ENCODE data around the gene PALMD.

PALMD gene

DNA sequence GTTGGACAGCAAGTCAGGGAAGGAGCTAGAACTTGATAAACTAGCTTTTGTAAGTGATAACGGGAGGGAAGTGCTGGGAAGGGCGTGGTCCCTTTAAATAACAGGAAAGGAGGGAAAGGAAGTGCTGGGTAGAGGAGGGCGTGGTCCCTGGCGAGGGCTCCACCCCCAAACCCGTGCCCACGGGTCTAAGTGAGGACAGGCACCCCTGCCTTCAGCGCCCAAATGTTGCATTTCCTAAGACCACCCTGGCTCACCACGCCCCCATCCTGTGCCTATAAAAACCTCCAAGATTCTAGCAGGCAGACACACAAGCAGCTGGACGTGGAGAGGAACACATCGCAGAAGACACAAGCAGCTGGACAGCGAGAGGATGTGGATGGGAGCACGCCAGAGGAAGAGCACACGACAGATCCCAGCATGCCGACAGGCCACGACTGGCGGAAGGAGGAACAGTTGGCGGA, 58.5 kb downstream of the PALMD start:
- no peak for DNase-seq

GRCh38 chr1:99705385-99705784, 59.5 kb downstream of the PALMD start:
- no peak for DNase-seq

DNA sequence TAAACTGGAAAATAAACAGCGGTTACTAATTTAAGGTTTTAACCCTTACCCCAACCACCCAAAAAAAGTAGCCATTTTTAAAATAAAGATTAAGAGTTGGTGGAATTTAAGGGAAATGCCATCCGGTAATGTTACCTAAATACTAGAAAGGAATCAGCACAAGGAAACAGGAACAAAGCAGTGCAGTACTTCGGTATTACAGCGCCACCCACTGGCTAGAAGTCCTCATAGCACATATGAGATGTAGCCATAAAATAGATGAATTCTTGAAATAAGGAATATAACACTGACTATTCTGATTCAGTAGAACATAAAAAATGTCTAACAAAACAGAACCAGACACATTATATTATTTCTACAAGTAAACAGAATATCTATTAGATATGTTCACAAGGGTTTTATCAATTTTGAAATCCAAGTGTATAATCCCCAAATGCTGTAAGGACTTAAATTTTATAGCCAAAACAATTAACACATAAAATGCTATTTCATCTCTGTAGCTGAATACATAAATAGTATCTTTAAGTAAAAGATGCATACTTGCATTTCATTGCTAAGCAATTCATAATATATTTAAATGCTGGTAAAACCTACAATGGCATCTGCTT, 61.7 kb downstream of the PALMD start:
- DNase-seq, result peak; percentile 42

- DNase-seq, result no peak
Measured at GRCh38 chr1:99710994-99711393, 65.1 kb downstream of the PALMD start.

- no peak for DNase-seq
Measured at GRCh38 chr1:99713006-99713405, 67.1 kb downstream of the PALMD start.

GRCh38 chr1:99717005-99717404, 71.1 kb downstream of the PALMD start:
- no peak for DNase-seq

DNA sequence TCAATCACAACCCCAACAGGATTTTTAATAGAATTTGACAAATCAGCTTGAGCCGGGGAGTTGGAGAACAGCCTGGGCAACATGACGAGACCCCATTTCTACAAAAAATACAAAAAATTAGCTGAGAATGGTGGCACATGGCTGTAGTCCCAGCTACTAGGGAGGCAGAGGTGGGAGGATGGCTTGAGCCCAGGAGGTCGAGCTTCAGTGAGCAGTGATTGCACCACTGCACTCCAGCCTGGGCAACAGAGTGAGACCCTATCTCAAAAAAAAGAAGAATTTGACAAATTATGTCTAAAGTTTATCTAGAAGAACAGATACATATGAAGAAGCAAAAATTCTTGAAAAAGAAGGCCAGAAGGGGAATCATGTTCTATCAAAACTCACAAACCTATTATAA, 77.3 kb downstream of the PALMD start:
- no peak for DNase-seq

- DNase-seq, result no peak
Measured at GRCh38 chr1:99725996-99726395, 80.1 kb downstream of the PALMD start.

DNA sequence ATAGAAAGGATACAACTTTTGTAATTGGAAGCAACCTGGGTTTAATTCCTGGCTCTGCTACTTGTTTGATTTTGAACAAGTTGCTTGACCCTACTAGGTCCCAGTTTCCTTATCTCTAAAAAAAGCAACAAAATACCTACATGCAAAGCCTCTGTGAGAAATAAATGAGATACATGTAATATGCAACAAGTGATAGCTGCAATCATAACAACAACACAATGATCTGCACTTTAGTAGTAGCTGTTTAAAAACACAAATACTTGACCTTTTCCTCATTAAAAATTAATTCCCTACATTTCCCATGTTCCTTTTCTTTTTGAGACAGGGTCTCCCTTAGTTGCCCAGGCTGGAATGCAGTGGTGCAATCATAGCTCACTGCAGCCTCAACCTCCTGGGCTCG, 80.5 kb downstream of the PALMD start:
- DNase-seq, result no peak

DNA sequence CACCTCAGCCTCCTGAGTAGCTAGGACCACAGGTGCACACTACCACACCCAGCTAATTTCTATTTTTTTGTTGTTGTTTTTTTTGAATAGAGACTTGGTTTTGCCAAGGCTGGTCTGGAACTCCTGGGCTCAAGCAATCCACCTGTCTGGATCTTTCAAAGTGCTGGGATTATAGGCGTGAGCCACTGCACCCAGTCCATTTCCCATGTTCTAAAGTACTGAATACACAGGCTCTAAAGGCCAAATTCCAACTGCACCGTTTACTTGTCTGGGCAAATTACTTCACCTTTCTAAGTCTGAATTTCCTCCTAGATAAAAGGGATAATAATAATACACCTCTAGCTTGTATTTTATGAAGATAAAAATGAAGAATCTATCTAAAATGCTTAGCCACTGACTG, 80.9 kb downstream of the PALMD start:
- no peak for DNase-seq

DNA sequence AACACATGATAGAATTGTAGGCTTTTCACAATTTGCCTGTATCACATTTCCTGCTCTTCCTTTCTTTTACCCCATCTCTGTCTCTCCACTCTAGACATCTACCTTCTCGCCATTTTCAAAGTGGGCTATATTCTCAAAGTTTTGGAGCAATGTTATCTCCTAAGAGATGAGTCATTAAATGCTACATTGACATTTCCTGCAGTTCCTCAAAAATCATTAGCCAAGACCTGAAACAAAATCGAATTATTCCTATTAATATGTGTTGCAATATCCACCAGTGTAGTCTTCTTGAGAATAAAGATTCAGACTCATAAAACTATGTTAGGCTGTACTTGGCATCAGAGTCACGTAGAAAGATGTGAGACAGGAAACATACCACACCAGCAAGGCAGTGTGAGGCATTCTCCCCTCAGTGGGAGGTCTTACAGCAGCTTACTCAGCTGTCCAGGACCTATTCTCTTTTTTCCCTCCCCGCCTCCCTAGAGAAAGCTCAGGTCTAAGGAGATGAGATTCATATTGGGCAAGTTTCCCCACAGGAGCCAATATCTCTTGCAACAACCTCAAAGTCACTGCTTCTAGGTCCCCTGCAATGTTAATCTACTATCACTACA, 81.8 kb downstream of the PALMD start:
- no peak for DNase-seq

GRCh38 chr1:99728494-99729235, 82.8 kb downstream of the PALMD start:
- no peak for DNase-seq

DNA sequence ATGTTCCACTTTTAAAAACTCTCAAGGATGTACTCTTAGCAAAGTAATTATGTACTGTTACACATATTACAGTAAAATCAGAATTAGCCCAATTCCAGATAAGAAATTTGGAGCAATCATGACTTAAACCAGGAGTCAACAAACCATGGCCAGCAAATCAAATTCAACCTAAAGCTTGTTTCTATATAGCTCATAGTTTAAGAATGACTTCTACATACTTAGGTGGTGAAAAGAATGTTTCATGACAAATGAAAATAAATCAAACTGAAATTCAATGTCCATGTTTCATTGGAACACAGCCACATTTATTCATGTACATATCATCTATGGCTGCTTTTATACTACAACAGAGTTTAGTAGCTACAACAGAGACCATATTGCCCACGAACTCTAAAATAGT, 85.5 kb downstream of the PALMD start:
- no peak for DNase-seq

- DNase-seq, result no peak
Measured at GRCh38 chr1:99735852-99736251, 89.9 kb downstream of the PALMD start.

DNA sequence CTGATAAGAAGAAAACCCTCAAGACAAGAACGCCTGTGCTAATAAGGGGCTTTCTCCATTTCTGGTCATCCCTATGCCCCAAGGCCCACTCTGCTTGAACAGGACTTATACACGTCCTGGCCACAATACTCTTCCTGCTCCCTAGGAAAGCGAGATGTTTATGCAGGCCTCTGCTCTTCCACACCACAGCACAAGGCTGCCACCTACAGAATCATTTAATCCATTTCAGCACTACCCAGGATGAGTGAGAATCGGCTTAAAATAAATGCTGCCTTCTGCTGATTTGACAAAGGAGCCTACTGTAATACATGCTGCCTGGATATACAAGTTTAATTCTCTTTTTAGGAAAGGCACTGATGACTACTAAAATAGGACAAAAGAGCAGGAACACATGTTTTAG, 91.1 kb downstream of the PALMD start:
- DNase-seq, result no peak

DNA sequence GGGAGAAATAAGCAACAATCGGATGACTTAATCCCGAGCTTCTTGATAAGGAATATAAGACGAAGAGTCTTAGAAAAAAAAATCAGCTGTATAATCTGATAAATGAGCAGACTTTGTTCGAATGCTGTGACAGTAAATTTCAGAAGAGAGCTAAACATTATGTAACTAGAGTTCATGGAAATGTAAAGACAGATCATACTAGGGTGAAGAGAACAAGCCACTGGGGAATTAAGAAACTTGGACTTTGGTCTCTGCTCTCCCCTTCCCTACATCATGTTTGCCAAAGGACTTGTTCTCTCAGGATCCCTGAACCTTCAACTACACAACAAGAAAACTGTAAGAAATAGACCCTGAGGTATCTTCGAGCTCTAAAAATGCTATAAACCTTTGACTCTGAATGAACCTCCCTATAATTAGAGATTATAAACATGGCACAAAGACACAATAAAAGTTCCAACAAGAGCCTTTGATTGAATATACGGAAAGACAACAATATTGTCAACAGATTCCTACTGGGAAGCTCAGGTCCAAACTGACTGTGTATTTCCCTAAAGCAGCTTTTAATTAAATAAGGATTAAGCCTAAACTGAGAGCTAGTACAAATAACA, 93.0 kb downstream of the PALMD start:
- DNase-seq, result no peak

DNA sequence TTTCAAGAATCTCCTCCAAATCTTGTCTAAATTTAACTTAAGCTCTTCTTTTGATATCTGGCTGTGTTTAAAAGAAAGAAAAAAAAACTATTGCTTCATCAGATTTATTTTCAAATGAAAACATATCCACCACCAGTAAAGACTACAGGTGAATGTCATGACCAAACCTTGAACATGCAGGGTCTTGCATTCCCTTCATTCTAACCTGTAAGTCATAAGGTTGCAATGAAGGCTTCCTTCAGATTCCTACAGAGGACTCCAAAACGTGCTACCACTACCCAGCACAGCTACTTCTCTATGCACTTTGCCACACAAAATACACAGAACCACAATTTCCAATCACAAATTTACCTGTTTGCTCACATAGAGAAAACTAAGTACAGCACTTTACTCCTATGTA, 94.2 kb downstream of the PALMD start:
- DNase-seq, result no peak

Measured in stimulated activated CD4-positive, alpha-beta T cell treated with anti-CD3 and anti-CD28 coated beads, Interleukin-4, amount 100 ng/mL, for 1 hour (primary cell).